A673 (cell line): ENCODE data around the gene RCBTB1. TPM values are rescaled to one million over a fixed set of nuclear protein-coding genes. Genes with fewer than 3 reads are reported as not detected.
"Not testable (repeated sequence)": the region's sequence is repeated elsewhere in the genome, so short reads cannot be mapped to it uniquely, and the experiment has no call there.

Experiments
- BruUV-seq: library from RNA; stranded (reverse); fragments of 400-500 nt; replicated peaks from 2 replicates; lab custom pipeline; 2021; lab: Mats Ljungman, UMichigan
- CTCF ChIA-PET: fragments of 300-600 bp; sonication (Branson Sonifier 250); formaldehyde crosslinking; loops from one replicate; lab custom pipeline; 2022; ENCODE audit warnings: antibody characterized with exemption; lab: Charles Lee
- POLR2A ChIA-PET: fragments of 300-600 bp; sonication (Branson Sonifier 250); formaldehyde crosslinking; loops from one replicate; lab custom pipeline; 2022; ENCODE audit warnings: antibody characterized with exemption; ENCODE audit not compliant: low non-redundant PET; lab: Charles Lee
- DNase-seq: peaks from one replicate; pipeline ENCODE4 v3.0.0-alpha.2; 2015; ENCODE audit warnings: low spot score
- H3K27ac ChIP-seq: fragments of 200-600 bp; sonication (generic); 2 replicates; pipeline ENCODE4 v1.5.1; 2016; ENCODE audit warnings: mixed run types, low read depth, mild to moderate bottlenecking, mixed read lengths, antibody characterized with exemption, low read length; ENCODE audit not compliant: poor library complexity, severe bottlenecking
- H3K27me3 ChIP-seq: fragments of 200-600 bp; sonication (generic); replicated peaks from 2 replicates; pipeline ENCODE4 v1.6.1; 2017; ENCODE audit warnings: mixed run types, low read depth, mild to moderate bottlenecking, mixed read lengths, antibody characterized with exemption, low read length; ENCODE audit not compliant: insufficient read depth, poor library complexity
- H3K36me3 ChIP-seq: fragments of 200-600 bp; sonication (generic); 2 replicates; pipeline ENCODE4 v1.6.1; 2016; ENCODE audit warnings: mixed run types, mild to moderate bottlenecking, mixed read lengths, antibody characterized with exemption, low read length; ENCODE audit not compliant: insufficient read depth, poor library complexity, severe bottlenecking
- H3K4me1 ChIP-seq: fragments of 200-600 bp; sonication (generic); 2 replicates; pipeline ENCODE4 v1.6.1; 2017; ENCODE audit warnings: mixed run types, mild to moderate bottlenecking, mixed read lengths, antibody characterized with exemption, low read length; ENCODE audit not compliant: insufficient read depth, poor library complexity, severe bottlenecking
- H3K4me3 ChIP-seq: fragments of 200-600 bp; sonication (generic); 2 replicates; pipeline ENCODE4 v1.5.1; 2016; ENCODE audit warnings: low read depth, mixed run types, mild to moderate bottlenecking, mixed read lengths, low read length; ENCODE audit not compliant: poor library complexity, severe bottlenecking
- H3K9me3 ChIP-seq: fragments of 200-600 bp; sonication (generic); 2 replicates; pipeline ENCODE4 v1.6.1; 2016; ENCODE audit warnings: mixed run types, low read depth, mild to moderate bottlenecking, mixed read lengths, antibody characterized with exemption, low read length; ENCODE audit not compliant: poor library complexity, severe bottlenecking
- EZH2 ChIP-seq: fragments of 200-600 bp; sonication (generic); IDR thresholded peaks from 2 replicates; pipeline ENCODE4 v1.6.1; 2017; ENCODE audit warnings: borderline replicate concordance, low read depth, mild to moderate bottlenecking, mixed read lengths, antibody characterized with exemption, low read length; ENCODE audit not compliant: poor library complexity, severe bottlenecking
- intact Hi-C: fragments of 100-400 bp; cut with micrococcal nuclease; formaldehyde crosslinking; loops from one replicate; pipeline ENCODE4 v1.10.0; 2022; ENCODE audit not compliant: unreplicated experiment
- total RNA-seq: library from RNA; stranded (reverse); gene quantifications from 2 replicates; pipeline ENCODE4 v1.2.3, GENCODE V29; 2021
- TF ChIP-seq, protein P1 (sequence below): fragments of 300-800, 200-600 bp; sonication (generic); conservative IDR thresholded peaks from 2 replicates; pipeline ENCODE4 v1.5.1; 2017; ENCODE audit warnings: low read depth, mild to moderate bottlenecking, antibody characterized with exemption, low read length, moderate library complexity, mixed read lengths

RCBTB1 gene
- total RNA-seq, 1 experiment from 2014 or later = 12.7 TPM

DNA sequence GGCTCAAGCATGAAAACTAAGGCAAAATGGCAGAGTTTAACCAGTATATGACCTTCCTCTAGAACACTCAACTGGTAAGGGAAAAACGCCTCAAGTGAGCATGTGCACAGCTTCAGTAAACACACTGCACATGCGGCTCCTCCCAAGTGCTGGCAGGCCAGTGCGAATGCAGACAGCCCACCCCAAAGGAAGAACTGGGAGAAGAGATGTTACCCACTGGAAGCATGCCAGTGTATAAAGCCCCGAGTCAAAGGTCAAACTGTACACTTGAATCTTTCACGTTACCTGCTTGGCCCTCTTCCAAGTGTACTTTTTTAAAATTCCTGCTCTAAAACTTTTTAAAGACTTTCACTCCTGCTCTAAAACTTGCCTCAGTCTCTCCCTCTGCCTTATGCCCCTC, 19.2 kb upstream of the RCBTB1 start:
- intact Hi-C loops = loop anchor here (10.0 kb wide), 1 partner anchor 160 kb away; the partner anchor contains the start of genes CAB39L and SETDB2
- Histone ChIP-seq H3K9me3 (no peaks in the 10 kb centered on the region), H3K4me1 (no peaks in the 10 kb centered on the region), H3K27ac (no peak overlapping the region), H3K27me3 (no peaks in the 10 kb centered on the region), H3K4me3 (no peak overlapping the region), H3K36me3 (no peaks in the 10 kb centered on the region)
- no peak for DNase-seq
- ChIA-PET POLR2A (no interaction called here), CTCF (no interaction called here)
- BruUV-seq = no TSS peak
- TF ChIP-seq EZH2 = no peak
- TF ChIP-seq, protein P1, sequence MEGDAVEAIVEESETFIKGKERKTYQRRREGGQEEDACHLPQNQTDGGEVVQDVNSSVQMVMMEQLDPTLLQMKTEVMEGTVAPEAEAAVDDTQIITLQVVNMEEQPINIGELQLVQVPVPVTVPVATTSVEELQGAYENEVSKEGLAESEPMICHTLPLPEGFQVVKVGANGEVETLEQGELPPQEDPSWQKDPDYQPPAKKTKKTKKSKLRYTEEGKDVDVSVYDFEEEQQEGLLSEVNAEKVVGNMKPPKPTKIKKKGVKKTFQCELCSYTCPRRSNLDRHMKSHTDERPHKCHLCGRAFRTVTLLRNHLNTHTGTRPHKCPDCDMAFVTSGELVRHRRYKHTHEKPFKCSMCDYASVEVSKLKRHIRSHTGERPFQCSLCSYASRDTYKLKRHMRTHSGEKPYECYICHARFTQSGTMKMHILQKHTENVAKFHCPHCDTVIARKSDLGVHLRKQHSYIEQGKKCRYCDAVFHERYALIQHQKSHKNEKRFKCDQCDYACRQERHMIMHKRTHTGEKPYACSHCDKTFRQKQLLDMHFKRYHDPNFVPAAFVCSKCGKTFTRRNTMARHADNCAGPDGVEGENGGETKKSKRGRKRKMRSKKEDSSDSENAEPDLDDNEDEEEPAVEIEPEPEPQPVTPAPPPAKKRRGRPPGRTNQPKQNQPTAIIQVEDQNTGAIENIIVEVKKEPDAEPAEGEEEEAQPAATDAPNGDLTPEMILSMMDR = no peak

DNA sequence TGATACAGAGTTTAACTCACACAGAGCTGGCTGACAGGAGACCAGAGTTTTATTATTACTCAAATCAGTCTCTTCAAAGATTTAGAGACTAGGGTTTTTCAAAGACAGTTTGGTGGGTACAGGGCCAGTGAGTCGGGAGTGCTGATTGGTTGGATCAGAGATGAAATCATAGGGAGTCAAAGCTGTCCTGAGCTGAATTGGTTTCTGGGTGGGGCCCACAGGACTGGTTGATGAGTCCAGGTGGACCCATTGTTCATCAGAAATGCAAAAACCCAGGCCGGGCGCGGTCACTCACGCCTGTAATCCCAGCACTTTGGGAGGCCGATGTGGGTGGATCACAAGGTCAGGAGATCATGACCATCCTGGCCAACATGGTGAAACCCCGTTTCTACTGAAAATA, 17.3 kb upstream of the RCBTB1 start:
- H3K4me3 ChIP-seq, H3K36me3 ChIP-seq, BruUV-seq, H3K27ac ChIP-seq, DNase-seq, H3K9me3 ChIP-seq, H3K4me1 ChIP-seq, POLR2A ChIA-PET, CTCF ChIA-PET, H3K27me3 ChIP-seq: not testable (repeated sequence)
- intact Hi-C loops = loop anchor here (10.0 kb wide), 1 partner anchor 158 kb away; the partner anchor contains the start of genes CAB39L and SETDB2

DNA sequence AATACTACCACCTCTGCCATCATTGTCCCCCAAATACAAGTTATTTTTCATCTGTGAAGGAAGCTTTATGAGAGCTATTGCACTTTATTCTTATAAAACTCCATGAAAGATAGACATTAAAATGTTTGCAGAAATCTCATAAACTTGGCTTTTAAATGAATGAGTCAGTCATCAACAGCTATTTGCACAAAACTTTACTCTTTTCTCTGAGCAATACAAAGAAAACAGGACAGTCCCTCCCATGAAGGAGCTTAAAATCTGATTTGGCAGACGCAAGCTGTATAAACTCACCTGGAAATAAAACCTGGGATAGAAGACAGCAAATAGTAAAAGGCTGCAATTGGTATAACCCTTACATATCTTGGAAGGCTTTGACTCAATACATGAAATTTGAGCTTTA, 16.6 kb upstream of the RCBTB1 start:
- no peak overlapping the region for H3K27ac ChIP-seq
- ChIA-PET POLR2A (no interaction called here), CTCF (no interaction called here)
- TF ChIP-seq, protein P1 = no peak
- no peak for TF ChIP-seq EZH2
- no TSS peak for BruUV-seq
- no peaks in the 10 kb centered on the region for H3K36me3 ChIP-seq
- no peaks in the 10 kb centered on the region for H3K9me3 ChIP-seq
- H3K4me3 ChIP-seq = no peak overlapping the region
- no peaks in the 10 kb centered on the region for H3K27me3 ChIP-seq
- intact Hi-C loops = loop anchor here (10.0 kb wide), 1 partner anchor 157 kb away; the partner anchor contains the start of genes CAB39L and SETDB2
- no peak for DNase-seq
- no peaks in the 10 kb centered on the region for H3K4me1 ChIP-seq

DNA sequence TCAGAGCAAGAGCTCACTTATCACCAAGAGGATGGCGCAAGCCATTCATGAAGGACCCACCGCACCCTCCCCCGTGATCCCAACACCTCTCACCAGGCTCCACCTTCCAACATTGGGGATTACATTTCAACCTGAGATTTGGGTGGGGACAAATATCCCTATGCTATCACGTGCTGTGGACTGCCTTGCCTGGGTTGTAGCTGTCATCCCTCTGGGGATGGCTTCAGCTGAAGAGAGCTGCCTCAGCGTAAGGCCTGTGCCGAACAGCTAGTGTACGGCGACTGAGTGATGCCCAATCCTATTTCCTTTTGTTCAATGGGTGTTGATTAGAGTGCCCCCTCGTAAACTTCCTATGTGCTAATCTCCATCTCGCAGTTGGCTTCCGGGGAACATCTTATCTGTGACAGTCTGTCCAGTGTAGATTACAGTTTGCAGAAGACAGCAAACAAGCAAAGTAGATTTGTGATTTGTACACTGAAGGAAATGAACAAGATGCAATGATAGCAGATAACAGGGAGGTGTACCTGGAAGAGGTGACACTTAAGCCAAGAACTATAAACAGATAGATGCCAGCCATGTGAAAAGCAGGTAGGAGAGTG, 11.8 kb upstream of the RCBTB1 start:
- ChIA-PET POLR2A (no interaction called here), CTCF (no interaction called here)
- no peaks in the 10 kb centered on the region for H3K36me3 ChIP-seq
- no peak overlapping the region for H3K27ac ChIP-seq
- no peak overlapping the region for H3K4me3 ChIP-seq
- H3K9me3 ChIP-seq = no peaks in the 10 kb centered on the region
- intact Hi-C loops = no loop called here
- DNase-seq = no peak
- BruUV-seq = no TSS peak
- no peaks in the 10 kb centered on the region for H3K27me3 ChIP-seq
- TF ChIP-seq, protein P1 = no peak
- no peak for TF ChIP-seq EZH2
- no peaks in the 10 kb centered on the region for H3K4me1 ChIP-seq
